H1 (cell line): Measurements from ENCODE around the gene RNF32. TPM values are rescaled to one million over a fixed set of nuclear protein-coding genes. Genes with fewer than 3 reads are reported as not detected.

Source experiments
- BRCA1 ChIP-seq: IDR thresholded peaks from 2 replicates; pipeline ENCODE4 v1.6.1; 2012; ENCODE audit warnings: low read depth, low read length, improper control_type of control experiment
- CBX8 ChIP-seq: fragments of 300-800, 300-1000 bp; sonication (generic); IDR thresholded peaks from 2 replicates; pipeline ENCODE4 v1.7.1; 2016; ENCODE audit warnings: low read depth, low read length, borderline replicate concordance
- GABPA ChIP-seq: IDR thresholded peaks from 2 replicates; pipeline ENCODE4 v1.6.1; 2011; ENCODE audit warnings: mild to moderate bottlenecking, low read length, moderate library complexity, borderline replicate concordance; ENCODE audit not compliant: insufficient read depth
- HDAC2 ChIP-seq, 2 experiments: fragments of 300-600 bp in 1 of 2; sonication (generic) in 1 of 2; IDR thresholded peaks; 2 replicates each; pipeline ENCODE4 v1.6.1; 2011 to 2012; ENCODE audit warnings: low read depth in 2 of 2, low read length in 2 of 2, mild to moderate bottlenecking in 2 of 2, moderate library complexity in 2 of 2, borderline replicate concordance in 1 of 2, inconsistent platforms in 1 of 2
- SP2 ChIP-seq: IDR thresholded peaks from 2 replicates; pipeline ENCODE4 v1.6.1; 2012; ENCODE audit warnings: mild to moderate bottlenecking, low read length, inconsistent platforms
- SP4 ChIP-seq: IDR thresholded peaks from 2 replicates; pipeline ENCODE4 v1.6.1; 2012; ENCODE audit warnings: low read length, inconsistent platforms
- SUZ12 ChIP-seq: fragments of 200-600 bp; sonication (generic); IDR thresholded peaks from 2 replicates; pipeline ENCODE4 v1.6.1; 2012; ENCODE audit warnings: mild to moderate bottlenecking, inconsistent platforms, low read length, moderate library complexity, mixed read lengths
- USF2 ChIP-seq: IDR thresholded peaks from 2 replicates; pipeline ENCODE4 v1.6.1; 2011; ENCODE audit warnings: low read length, improper control_type of control experiment
- YY1 ChIP-seq: IDR thresholded peaks from 2 replicates; pipeline ENCODE4 v1.6.1; 2011; ENCODE audit warnings: low read depth, mild to moderate bottlenecking, low read length
- ZNF274 ChIP-seq: IDR thresholded peaks from 2 replicates; pipeline ENCODE4 v1.7.0; 2012; ENCODE audit warnings: low read length, borderline replicate concordance; ENCODE audit errors: extremely low read depth
- polyA plus RNA-seq, 7 experiments: library from polyadenylated mRNA; depleted of rRNA in 3 of 7; stranded (reverse) in 5 of 7; unstranded in 2 of 7; fragments of >200 nt in 5 of 7; fragments of 200-250 nt in 2 of 7; gene quantifications; 1 replicate in 5 of 7; 2 replicates in 1 of 7; 4 replicates in 1 of 7; pipeline versions ENCODE4 v1.2.1 to v1.2.3, GENCODE V29; 2011 to 2013; ENCODE audit warnings: missing spikeins in 2 of 7, mixed read lengths in 2 of 7
- total RNA-seq: library from RNA; stranded (reverse); fragmentation: NEBNext Ultra II Directional; extraction: Animal tissue kit (Norgen Biotek cat#: 25700); gene quantifications from 2 replicates; pipeline ENCODE4 v1.2.1, GENCODE V29; 2021

RNF32 gene
- total and polyA plus RNA-seq, 2 of the 8 experiments (the other 6 are each of a cell fraction or from before 2014, with no cell fraction given): 0.48 to 1.2 TPM

- TF ChIP-seq HDAC2 (IDR thresholded peaks at IDR 0.05; ENCODE audit: borderline replicate concordance in 1 of 2, low read depth in 2 of 2, low read length in 2 of 2) (no peak), ZNF274 (no peak), CBX8 (no peak), BRCA1 (no peak), YY1 (no peak), SP4 (no peak), SUZ12 (no peak), USF2 (no peak), GABPA (no peak), SP2 (no peak)
Observed at GRCh38 chr7:156612930-156613329, 27.6 kb upstream of the RNF32 start (continued).
